HG03565 (cell line): ENCODE measurements around the gene SRSF5.
"Not testable (repeated sequence)": the region's sequence is repeated elsewhere in the genome, so short reads cannot be mapped to it uniquely, and the experiment has no call there.

Experiments
- ATAC-seq: cut with Tn5 transposase; IDR thresholded peaks from one replicate; pipeline ENCODE4 v1.9.1; 2021; ENCODE audit warnings: mild to moderate bottlenecking, moderate library complexity; ENCODE audit not compliant: unreplicated experiment

Gene SRSF5

GRCh38 chr14:69804902-69805301, 38.0 kb downstream of the SRSF5 start:
- no peak for ATAC-seq

- no peak for ATAC-seq
Observed at GRCh38 chr14:69807192-69807591, 40.2 kb downstream of the SRSF5 start.

- no peak for ATAC-seq
Observed at GRCh38 chr14:69808919-69809808, 42.2 kb downstream of the SRSF5 start.

GRCh38 chr14:69811227-69811867, 44.4 kb downstream of the SRSF5 start:
- ATAC-seq: no peak

GRCh38 chr14:69811868-69812252, 44.9 kb downstream of the SRSF5 start:
- no peak for ATAC-seq

- no peak for ATAC-seq
Observed at GRCh38 chr14:69812711-69813110, 45.8 kb downstream of the SRSF5 start.

GRCh38 chr14:69813346-69813745, 46.4 kb downstream of the SRSF5 start:
- not testable (repeated sequence) for ATAC-seq

- no peak for ATAC-seq
Observed at GRCh38 chr14:69814397-69814796, 47.5 kb downstream of the SRSF5 start.

- ATAC-seq: no peak
Observed at GRCh38 chr14:69815556-69815955, 48.6 kb downstream of the SRSF5 start.

GRCh38 chr14:69816216-69816615, 49.3 kb downstream of the SRSF5 start:
- ATAC-seq: no peak

GRCh38 chr14:69818758-69819191, 51.8 kb downstream of the SRSF5 start:
- no peak for ATAC-seq

GRCh38 chr14:69819607-69820006, 52.7 kb downstream of the SRSF5 start:
- no peak for ATAC-seq

GRCh38 chr14:69820991-69821390, 54.0 kb downstream of the SRSF5 start:
- no peak for ATAC-seq
